Measurements from ENCODE around the gene CDK5RAP3.
A peak's percentile ranks its signal among the peaks of the same experiment; 100 is the strongest.

CDK5RAP3 gene

GRCh38 chr17:47994724-47995123, 23.8 kb downstream of the CDK5RAP3 start:
- TF ChIP-seq GATA3 (IDR thresholded peaks at IDR 0.05; ENCODE audit: low read depth, low read length) (no peak), GATA2 (IDR thresholded peaks at IDR 0.05; ENCODE audit: low read depth, low read length) (no peak)

GRCh38 chr17:47995241-47995935, 24.5 kb downstream of the CDK5RAP3 start:
- TF ChIP-seq GATA2 (IDR thresholded peaks at IDR 0.05; ENCODE audit: low read depth, low read length): no peak
- no peak for TF ChIP-seq GATA3 (IDR thresholded peaks at IDR 0.05; ENCODE audit: low read depth, low read length)

GRCh38 chr17:47996201-47996600, 25.3 kb downstream of the CDK5RAP3 start:
- TF ChIP-seq GATA3 (IDR thresholded peaks at IDR 0.05; ENCODE audit: low read depth, low read length) (no peak), GATA2 (IDR thresholded peaks at IDR 0.05; ENCODE audit: low read depth, low read length) (peak; percentile 88)

GRCh38 chr17:47997586-47997985, 26.7 kb downstream of the CDK5RAP3 start:
- TF ChIP-seq GATA2 (IDR thresholded peaks at IDR 0.05; ENCODE audit: low read depth, low read length) (no peak), GATA3 (IDR thresholded peaks at IDR 0.05; ENCODE audit: low read depth, low read length) (no peak)

- TF ChIP-seq GATA2 (IDR thresholded peaks at IDR 0.05; ENCODE audit: low read depth, low read length) (no peak), GATA3 (IDR thresholded peaks at IDR 0.05; ENCODE audit: low read depth, low read length) (no peak)
Observed at GRCh38 chr17:47998044-47998443, 27.1 kb downstream of the CDK5RAP3 start.

GRCh38 chr17:47999582-47999981, 28.7 kb downstream of the CDK5RAP3 start:
- no peak for TF ChIP-seq GATA3 (IDR thresholded peaks at IDR 0.05; ENCODE audit: low read depth, low read length)
- TF ChIP-seq GATA2 (IDR thresholded peaks at IDR 0.05; ENCODE audit: low read depth, low read length): no peak

- TF ChIP-seq GATA2 (IDR thresholded peaks at IDR 0.05; ENCODE audit: low read depth, low read length) (no peak), GATA3 (IDR thresholded peaks at IDR 0.05; ENCODE audit: low read depth, low read length) (no peak)
Observed at GRCh38 chr17:48001197-48001596, 30.3 kb downstream of the CDK5RAP3 start.

- no peak for TF ChIP-seq GATA2 (IDR thresholded peaks at IDR 0.05; ENCODE audit: low read depth, low read length)
- TF ChIP-seq GATA3 (IDR thresholded peaks at IDR 0.05; ENCODE audit: low read depth, low read length): no peak
Observed at GRCh38 chr17:48002266-48002915, 31.5 kb downstream of the CDK5RAP3 start.

GRCh38 chr17:48002916-48003416, 32.1 kb downstream of the CDK5RAP3 start:
- TF ChIP-seq GATA2 (IDR thresholded peaks at IDR 0.05; ENCODE audit: low read depth, low read length): peak; percentile 90
- TF ChIP-seq GATA3 (IDR thresholded peaks at IDR 0.05; ENCODE audit: low read depth, low read length): peak; percentile 81

GRCh38 chr17:48003417-48004151, 32.7 kb downstream of the CDK5RAP3 start:
- peak; percentile 62 for TF ChIP-seq GATA2 (IDR thresholded peaks at IDR 0.05; ENCODE audit: low read depth, low read length)
- TF ChIP-seq GATA3 (IDR thresholded peaks at IDR 0.05; ENCODE audit: low read depth, low read length): no peak

GRCh38 chr17:48004983-48005382, 34.1 kb downstream of the CDK5RAP3 start:
- TF ChIP-seq GATA3 (IDR thresholded peaks at IDR 0.05; ENCODE audit: low read depth, low read length): no peak
- no peak for TF ChIP-seq GATA2 (IDR thresholded peaks at IDR 0.05; ENCODE audit: low read depth, low read length)

GRCh38 chr17:48006936-48007709, 36.2 kb downstream of the CDK5RAP3 start:
- no peak for TF ChIP-seq GATA3 (IDR thresholded peaks at IDR 0.05; ENCODE audit: low read depth, low read length)
- no peak for TF ChIP-seq GATA2 (IDR thresholded peaks at IDR 0.05; ENCODE audit: low read depth, low read length)

- TF ChIP-seq GATA3 (IDR thresholded peaks at IDR 0.05; ENCODE audit: low read depth, low read length) (no peak), GATA2 (IDR thresholded peaks at IDR 0.05; ENCODE audit: low read depth, low read length) (no peak)
Observed at GRCh38 chr17:48010193-48010592, 39.3 kb downstream of the CDK5RAP3 start.
